Bronchial epithelial cell (primary cell): Measurements from ENCODE around the gene FBXW12. TPM values are rescaled to one million over a fixed set of nuclear protein-coding genes. Genes with fewer than 3 reads are reported as not detected.

Source experiments
- DNase-seq: peaks from one replicate; pipeline ENCODE4 v3.0.0-alpha.2; 2010; ENCODE audit warnings: low read depth
- FAIRE-seq: peaks from 2 replicates; lab custom pipeline; 2011; peaks lifted over from hg19 to GRCh38; lab: Jason Lieb, UNC
- H3K27me3 ChIP-seq: 2 replicates; pipeline ENCODE4 v1.5.1; 2011; ENCODE audit warnings: low read length; ENCODE audit not compliant: control insufficient read depth, insufficient read depth
- H3K36me3 ChIP-seq: 2 replicates; pipeline ENCODE4 v1.5.1; 2011; ENCODE audit warnings: low read length; ENCODE audit not compliant: control insufficient read depth, insufficient read depth
- H3K4me3 ChIP-seq: 2 replicates; pipeline ENCODE4 v1.5.1; 2011; ENCODE audit warnings: mild to moderate bottlenecking, low read depth, low read length, control low read depth
- CTCF ChIP-seq: IDR thresholded peaks from 2 replicates; pipeline ENCODE4 v1.5.1; 2011; ENCODE audit warnings: mild to moderate bottlenecking, moderate library complexity, low read length, control low read depth, inconsistent platforms; ENCODE audit not compliant: insufficient read depth, severe bottlenecking
- total RNA-seq: library from RNA; depleted of rRNA; stranded (reverse); fragments of >200 nt; gene quantifications from 2 replicates; pipeline ENCODE4 v1.2.1, GENCODE V29; 2014

The FBXW12 gene
- total RNA-seq, 1 donor from 2014 or later = not detected

DNA sequence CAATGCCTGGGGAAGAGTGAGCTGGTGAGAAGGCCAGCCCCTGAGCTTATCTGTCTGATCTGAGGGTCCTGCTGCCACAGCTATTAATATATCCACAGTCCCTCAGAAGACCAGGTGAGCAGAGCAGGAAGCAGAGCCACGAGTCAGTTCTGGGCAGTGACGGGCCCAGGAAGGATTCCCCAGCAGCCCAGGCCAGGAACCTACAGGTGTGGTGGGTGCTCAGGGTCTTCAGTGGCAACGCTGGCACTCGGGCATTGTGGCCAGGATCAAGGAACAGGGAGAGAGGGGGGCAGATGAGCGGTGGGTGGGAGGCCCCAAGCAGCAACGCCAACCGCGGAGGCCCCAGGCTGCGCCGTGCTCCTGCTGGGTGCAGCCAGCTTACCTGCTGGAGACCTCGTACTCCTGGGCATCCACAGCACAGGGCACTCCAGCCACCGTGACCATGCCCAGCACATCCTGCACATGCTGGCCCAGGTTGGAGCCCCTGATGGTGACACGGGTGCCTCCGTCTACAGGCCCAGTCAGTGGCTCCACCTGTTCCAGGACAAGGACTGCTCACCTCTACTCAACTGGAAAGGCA is 45.6 kb downstream of the FBXW12 start:
- H3K36me3 ChIP-seq = peaks cover 80% of the 10 kb centered on the region
- no peaks in the 10 kb centered on the region for H3K27me3 ChIP-seq
- no peak overlapping the region for H3K4me3 ChIP-seq
- no peak for DNase-seq
- FAIRE-seq = no peak
- no peak for TF ChIP-seq CTCF

DNA sequence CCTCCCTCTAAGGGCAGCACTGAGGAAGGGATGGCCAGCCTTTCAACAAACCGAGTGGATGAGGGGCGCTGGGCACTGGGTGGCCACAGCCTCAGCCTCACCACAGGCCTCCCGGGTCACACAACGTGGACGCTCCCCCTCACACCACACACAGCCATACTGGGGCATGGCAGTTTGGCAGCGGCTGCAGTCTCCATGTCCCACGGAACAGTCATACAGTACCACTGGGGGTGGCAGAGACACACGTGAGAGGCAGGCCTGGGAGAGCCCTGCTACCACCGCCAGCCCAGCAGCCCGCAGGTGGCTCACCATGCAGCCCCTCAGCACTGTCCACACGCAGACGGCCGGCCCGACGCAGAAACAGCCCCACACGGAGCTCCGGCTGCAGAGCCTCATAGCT is 46.1 kb downstream of the FBXW12 start:
- DNase-seq (no peak), FAIRE-seq (no peak)
- no peaks in the 10 kb centered on the region for H3K27me3 ChIP-seq
- TF ChIP-seq CTCF = no peak
- H3K36me3 ChIP-seq = peaks cover 79% of the 10 kb centered on the region
- H3K4me3 ChIP-seq = no peak overlapping the region

- peaks cover 81% of the 10 kb centered on the region for H3K36me3 ChIP-seq
- DNase-seq (no peak), FAIRE-seq (no peak)
- TF ChIP-seq CTCF = no peak
- no peak overlapping the region for H3K4me3 ChIP-seq
- no peaks in the 10 kb centered on the region for H3K27me3 ChIP-seq
Observed at GRCh38 chr3:48418651-48419050, 46.6 kb downstream of the FBXW12 start.

DNA sequence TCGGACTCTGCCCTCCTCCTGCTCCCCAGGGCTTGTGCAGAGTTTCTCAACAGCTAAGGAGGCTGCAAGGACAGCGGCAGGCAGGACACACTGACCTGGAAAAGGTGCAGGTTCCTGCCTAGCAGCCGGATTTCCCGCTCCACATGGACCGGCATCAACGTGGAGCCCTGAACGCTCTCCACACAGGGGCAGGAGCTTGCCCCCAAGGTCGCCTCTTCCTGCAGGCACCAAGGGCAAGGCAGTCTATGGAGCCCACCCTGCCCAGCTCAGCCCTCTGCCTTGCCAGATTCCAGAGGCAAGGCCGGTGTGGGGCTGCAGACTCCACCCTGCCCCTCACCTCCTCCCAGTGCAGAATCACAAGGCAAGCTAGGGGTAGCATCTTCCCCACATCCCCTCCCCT is 47.1 kb downstream of the FBXW12 start:
- Histone ChIP-seq H3K36me3 (peaks cover 80% of the 10 kb centered on the region), H3K4me3 (no peak overlapping the region), H3K27me3 (no peaks in the 10 kb centered on the region)
- FAIRE-seq (no peak), DNase-seq (no peak)
- no peak for TF ChIP-seq CTCF

DNA sequence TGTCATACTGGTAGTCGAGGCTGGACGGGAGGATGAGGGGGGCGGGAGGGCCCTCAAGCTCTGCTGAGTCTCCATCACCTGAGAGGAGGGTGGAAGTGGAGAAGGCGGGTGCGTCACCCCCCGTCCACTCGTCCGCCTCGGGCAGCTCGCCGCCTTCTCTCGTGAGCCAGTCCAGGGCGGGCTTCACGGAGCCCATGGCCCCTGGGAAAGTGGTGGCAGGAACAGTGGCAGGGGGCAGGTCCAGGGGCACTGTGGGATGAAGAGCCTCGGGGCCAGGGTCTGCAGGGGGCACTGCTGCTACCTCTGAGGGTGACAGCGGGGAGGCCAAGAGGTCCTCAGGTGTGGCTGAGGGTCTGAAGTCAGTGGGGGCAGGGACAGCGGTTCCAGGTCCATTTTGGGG is 47.6 kb downstream of the FBXW12 start:
- DNase-seq (no peak), FAIRE-seq (no peak)
- no peak for TF ChIP-seq CTCF
- Histone ChIP-seq H3K27me3 (no peaks in the 10 kb centered on the region), H3K4me3 (no peak overlapping the region), H3K36me3 (peaks cover 80% of the 10 kb centered on the region)

DNA sequence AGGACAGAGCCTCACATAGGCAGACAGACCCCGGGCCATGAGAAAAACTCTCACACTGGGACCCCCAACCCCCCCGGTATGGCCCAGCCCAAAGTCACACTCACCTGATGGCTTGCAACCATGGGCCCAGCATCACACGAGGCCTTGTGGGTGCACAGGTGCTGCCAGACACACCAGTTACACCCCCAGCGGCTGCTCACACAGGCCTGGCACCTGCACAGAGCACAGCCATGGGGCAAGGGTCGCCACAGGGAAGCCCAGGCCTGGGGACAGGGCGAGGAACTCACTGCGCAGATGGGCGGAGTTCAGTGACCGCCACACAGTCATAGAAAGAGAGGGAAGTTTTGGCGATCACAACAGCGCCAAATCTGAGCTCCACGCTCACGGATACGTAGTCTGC is 48.5 kb downstream of the FBXW12 start:
- no peak for DNase-seq
- no peaks in the 10 kb centered on the region for H3K27me3 ChIP-seq
- no peak for FAIRE-seq
- peaks cover 71% of the 10 kb centered on the region for H3K36me3 ChIP-seq
- no peak overlapping the region for H3K4me3 ChIP-seq
- no peak for TF ChIP-seq CTCF
